ENCODE data around the gene KIF13A.

KIF13A gene

GRCh38 chr6:17945575-17945974 is 41.9 kb downstream of the KIF13A start:
- no peaks in the 10 kb centered on the region for H3K27me3 ChIP-seq (ENCODE audit: insufficient read depth, low read depth)
- H2AFZ ChIP-seq (ENCODE audit: low read depth), result no peak overlapping the region
- no peaks in the 10 kb centered on the region for H3K4me1 ChIP-seq (ENCODE audit: low read depth, poor library complexity, severe bottlenecking)
- H4K20me1 ChIP-seq (ENCODE audit: insufficient read depth), result no peaks in the 10 kb centered on the region
- H3K4me2 ChIP-seq, result no peak overlapping the region
- H3K4me3 ChIP-seq (IDR thresholded peaks at IDR 0.05; ENCODE audit: insufficient read depth, low read depth, low read length), result no peak overlapping the region
- H3K36me3 ChIP-seq (ENCODE audit: insufficient read depth), result no peaks in the 10 kb centered on the region
- H3K9ac ChIP-seq, result no peak overlapping the region
- no peak overlapping the region for H3K27ac ChIP-seq
- H3K79me2 ChIP-seq (ENCODE audit: insufficient read depth, low read depth), result no peaks in the 10 kb centered on the region
- no peak for TF ChIP-seq CTCF (conservative IDR thresholded peaks at IDR 0.05; ENCODE audit: low read depth, low read length)

- no peak overlapping the region for H3K4me3 ChIP-seq (IDR thresholded peaks at IDR 0.05; ENCODE audit: insufficient read depth, low read depth, low read length)
- no peaks in the 10 kb centered on the region for H3K36me3 ChIP-seq (ENCODE audit: insufficient read depth)
- no peaks in the 10 kb centered on the region for H3K79me2 ChIP-seq (ENCODE audit: insufficient read depth, low read depth)
- no peak overlapping the region for H3K27ac ChIP-seq
- no peak overlapping the region for H3K4me2 ChIP-seq
- no peaks in the 10 kb centered on the region for H3K4me1 ChIP-seq (ENCODE audit: low read depth, poor library complexity, severe bottlenecking)
- H4K20me1 ChIP-seq (ENCODE audit: insufficient read depth), result no peaks in the 10 kb centered on the region
- no peaks in the 10 kb centered on the region for H3K27me3 ChIP-seq (ENCODE audit: insufficient read depth, low read depth)
- no peak overlapping the region for H3K9ac ChIP-seq
- H2AFZ ChIP-seq (ENCODE audit: low read depth), result no peak overlapping the region
- no peak for TF ChIP-seq CTCF (conservative IDR thresholded peaks at IDR 0.05; ENCODE audit: low read depth, low read length)
Measured at GRCh38 chr6:17945111-17945510, 42.3 kb downstream of the KIF13A start.

- Histone ChIP-seq H2AFZ (ENCODE audit: low read depth) (no peak overlapping the region), H3K79me2 (ENCODE audit: insufficient read depth, low read depth) (no peaks in the 10 kb centered on the region), H4K20me1 (ENCODE audit: insufficient read depth) (no peaks in the 10 kb centered on the region), H3K4me1 (ENCODE audit: low read depth, poor library complexity, severe bottlenecking) (no peaks in the 10 kb centered on the region), H3K36me3 (ENCODE audit: insufficient read depth) (no peaks in the 10 kb centered on the region), H3K4me3 (IDR thresholded peaks at IDR 0.05; ENCODE audit: insufficient read depth, low read depth, low read length) (no peak overlapping the region), H3K9ac (no peak overlapping the region), H3K4me2 (no peak overlapping the region), H3K27ac (no peak overlapping the region), H3K27me3 (ENCODE audit: insufficient read depth, low read depth) (no peaks in the 10 kb centered on the region)
- no peak for TF ChIP-seq CTCF (conservative IDR thresholded peaks at IDR 0.05; ENCODE audit: low read depth, low read length)
Measured at GRCh38 chr6:17941318-17941717, 46.1 kb downstream of the KIF13A start.

- H4K20me1 ChIP-seq (ENCODE audit: insufficient read depth), result no peaks in the 10 kb centered on the region
- H2AFZ ChIP-seq (ENCODE audit: low read depth), result no peak overlapping the region
- H3K27me3 ChIP-seq (ENCODE audit: insufficient read depth, low read depth), result no peaks in the 10 kb centered on the region
- H3K9ac ChIP-seq, result no peak overlapping the region
- H3K36me3 ChIP-seq (ENCODE audit: insufficient read depth), result no peaks in the 10 kb centered on the region
- H3K27ac ChIP-seq, result no peak overlapping the region
- no peaks in the 10 kb centered on the region for H3K79me2 ChIP-seq (ENCODE audit: insufficient read depth, low read depth)
- H3K4me2 ChIP-seq, result no peak overlapping the region
- TF ChIP-seq CTCF (conservative IDR thresholded peaks at IDR 0.05; ENCODE audit: low read depth, low read length), result no peak
- H3K4me3 ChIP-seq (IDR thresholded peaks at IDR 0.05; ENCODE audit: insufficient read depth, low read depth, low read length), result no peak overlapping the region
- no peaks in the 10 kb centered on the region for H3K4me1 ChIP-seq (ENCODE audit: low read depth, poor library complexity, severe bottlenecking)
Measured at GRCh38 chr6:17940151-17940792, 47.2 kb downstream of the KIF13A start.

Data from KMS-11 (cell line).